Parathyroid adenoma (tissue), 2 donors: ENCODE data around the gene NSD1.
"Not testable (repeated sequence)": the region's sequence is repeated elsewhere in the genome, so short reads cannot be mapped to it uniquely, and the experiment has no call there.

Experiments used
- H2AFZ ChIP-seq: fragments of 300-600 bp; sonication (generic); one replicate; pipeline ENCODE4 v1.7.0; 2017; ENCODE audit warnings: antibody characterized with exemption, mild to moderate bottlenecking
- H3K27ac ChIP-seq: fragments of 300-600 bp; sonication (generic); one replicate; pipeline ENCODE4 v1.7.0; 2017
- H3K27me3 ChIP-seq: fragments of 300-600 bp; sonication (generic); one replicate; pipeline ENCODE4 v1.7.0; 2017; ENCODE audit warnings: low read length; ENCODE audit not compliant: control insufficient read depth, insufficient read depth
- H3K36me3 ChIP-seq: fragments of 300-600 bp; sonication (generic); one replicate; pipeline ENCODE4 v1.7.0; 2017; ENCODE audit warnings: low read length; ENCODE audit not compliant: control insufficient read depth, insufficient read depth
- H3K4me1 ChIP-seq: fragments of 300-600 bp; sonication (generic); one replicate; pipeline ENCODE4 v1.7.0; 2017; ENCODE audit warnings: control low read depth
- H3K4me2 ChIP-seq: fragments of 300-600 bp; sonication (generic); one replicate; pipeline ENCODE4 v1.7.0; 2017; ENCODE audit warnings: low read length
- H3K4me3 ChIP-seq: fragments of 300-600 bp; sonication (generic); one replicate; pipeline ENCODE4 v1.7.0; 2017; ENCODE audit warnings: low read depth, low read length
- H3K79me2 ChIP-seq: fragments of 300-600 bp; sonication (generic); one replicate; pipeline ENCODE4 v1.7.0; 2017; ENCODE audit warnings: control low read depth
- H3K9ac ChIP-seq: fragments of 300-600 bp; sonication (generic); one replicate; pipeline ENCODE4 v1.7.0; 2017; ENCODE audit warnings: mild to moderate bottlenecking
- H3K9me3 ChIP-seq: fragments of 300-600 bp; sonication (generic); one replicate; pipeline ENCODE4 v1.7.0; 2017; ENCODE audit warnings: low read length; ENCODE audit not compliant: control insufficient read depth
- CTCF ChIP-seq: fragments of 300-600 bp; sonication (generic); IDR thresholded peaks from one replicate; pipeline ENCODE4 v1.7.0; 2017; ENCODE audit warnings: antibody characterized with exemption, mild to moderate bottlenecking
- donor health status: primary hyperparathyroidism.

Gene NSD1

GRCh38 chr5:177336603-177337494, 203.3 kb downstream of the NSD1 start:
- H3K36me3 ChIP-seq, result no peaks in the 10 kb centered on the region
- no peak overlapping the region for H3K9ac ChIP-seq
- TF ChIP-seq CTCF, result no peak
- no peak overlapping the region for H3K27ac ChIP-seq
- H3K79me2 ChIP-seq, result peaks cover 52% of the 10 kb centered on the region
- no peak overlapping the region for H2AFZ ChIP-seq
- H3K27me3 ChIP-seq, result no peaks in the 10 kb centered on the region
- no peaks in the 10 kb centered on the region for H3K4me1 ChIP-seq
- no peaks in the 10 kb centered on the region for H3K9me3 ChIP-seq
- no peak overlapping the region for H3K4me3 ChIP-seq
- H3K4me2 ChIP-seq, result no peak overlapping the region

- Histone ChIP-seq H3K9me3 (no peaks in the 10 kb centered on the region), H3K4me1 (no peaks in the 10 kb centered on the region), H3K4me3 (no peak overlapping the region), H3K27ac (no peak overlapping the region), H3K4me2 (no peak overlapping the region), H3K27me3 (no peaks in the 10 kb centered on the region), H3K36me3 (no peaks in the 10 kb centered on the region), H3K79me2 (peaks cover 56% of the 10 kb centered on the region), H3K9ac (no peak overlapping the region), H2AFZ (no peak overlapping the region)
- no peak for TF ChIP-seq CTCF
Measured at GRCh38 chr5:177338251-177339106, 204.9 kb downstream of the NSD1 start.

DNA sequence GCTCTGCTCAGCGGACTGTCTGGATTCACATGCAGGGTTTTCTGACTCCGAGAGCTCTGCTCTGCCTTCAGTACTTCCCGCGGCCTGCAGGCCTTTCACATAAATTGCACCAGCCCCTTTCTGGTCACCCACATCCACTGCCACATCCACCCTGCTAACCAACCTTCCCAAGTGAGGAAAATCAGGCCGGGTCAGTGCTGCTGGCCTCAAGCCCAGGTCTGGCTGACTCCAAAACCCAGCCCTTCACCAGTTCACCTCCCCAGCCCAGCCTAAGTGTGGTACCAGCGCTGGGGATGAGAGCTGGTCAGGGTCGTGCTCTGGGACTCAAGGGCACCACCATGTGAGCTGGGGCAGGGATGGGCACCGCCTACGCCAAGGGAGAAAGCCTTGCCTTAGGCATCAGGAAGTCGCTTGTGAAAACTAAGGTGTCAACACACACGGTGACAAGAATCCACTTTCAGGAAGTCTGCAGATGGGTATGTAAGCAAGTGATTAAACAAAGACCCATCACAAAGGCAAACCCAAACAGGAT, 205.6 kb downstream of the NSD1 start:
- H3K27ac ChIP-seq, result no peak overlapping the region
- H3K36me3 ChIP-seq, result no peaks in the 10 kb centered on the region
- no peaks in the 10 kb centered on the region for H3K4me1 ChIP-seq
- no peak overlapping the region for H3K4me3 ChIP-seq
- H3K4me2 ChIP-seq, result no peak overlapping the region
- no peak overlapping the region for H3K9ac ChIP-seq
- peaks cover 60% of the 10 kb centered on the region for H3K79me2 ChIP-seq
- H3K27me3 ChIP-seq, result no peaks in the 10 kb centered on the region
- H2AFZ ChIP-seq, result no peak overlapping the region
- TF ChIP-seq CTCF, result no peak
- no peaks in the 10 kb centered on the region for H3K9me3 ChIP-seq

DNA sequence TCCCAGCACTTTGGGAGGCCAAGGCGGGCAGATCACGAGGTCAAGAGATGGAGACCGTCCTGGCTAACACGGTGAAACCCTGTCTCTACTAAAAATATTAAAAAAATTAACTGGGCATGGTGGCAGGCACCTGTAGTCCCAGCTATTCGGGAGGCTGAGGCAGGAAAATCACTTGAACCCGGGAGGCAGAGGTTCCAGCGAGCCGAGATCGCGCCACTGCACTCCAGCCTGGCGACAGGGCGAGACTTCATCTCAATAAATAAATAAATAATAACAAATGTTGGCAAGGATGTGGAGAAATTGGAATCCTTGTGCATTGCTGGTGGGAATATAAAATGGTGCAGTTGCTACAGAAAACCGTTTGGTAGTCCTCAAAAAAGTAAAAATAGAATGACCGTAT, 209.4 kb downstream of the NSD1 start:
- H3K79me2 ChIP-seq, result peaks cover 57% of the 10 kb centered on the region
- H3K27ac ChIP-seq, H2AFZ ChIP-seq, H3K4me1 ChIP-seq, H3K9me3 ChIP-seq, H3K27me3 ChIP-seq, H3K4me2 ChIP-seq, H3K36me3 ChIP-seq, H3K4me3 ChIP-seq, H3K9ac ChIP-seq: not testable (repeated sequence)

- peaks cover 50% of the 10 kb centered on the region for H3K79me2 ChIP-seq
- H3K4me3 ChIP-seq, result no peak overlapping the region
- no peaks in the 10 kb centered on the region for H3K36me3 ChIP-seq
Measured at GRCh38 chr5:177343777-177344176, 210.2 kb downstream of the NSD1 start.

More at GRCh38 chr5:177343777-177344176, 210.2 kb downstream of the NSD1 start:
- no peak overlapping the region for H2AFZ ChIP-seq
- H3K27me3 ChIP-seq, result no peaks in the 10 kb centered on the region
- no peak overlapping the region for H3K9ac ChIP-seq
- no peak for TF ChIP-seq CTCF
- H3K4me1 ChIP-seq, result peaks cover 4% of the 10 kb centered on the region
- no peak overlapping the region for H3K27ac ChIP-seq
- H3K4me2 ChIP-seq, result no peak overlapping the region
- H3K9me3 ChIP-seq, result no peaks in the 10 kb centered on the region
